Endometrial microvascular endothelial cells (primary cell): Measurements from ENCODE around the gene ARMC3. TPM values are rescaled to one million over a fixed set of nuclear protein-coding genes. Genes with fewer than 3 reads are reported as not detected.

Source experiments
- in situ Hi-C: cut with HindIII; loops from 2 replicates; pipeline ENCODE4 v1.10.0; 2017; ENCODE audit warnings: low sequenced_read_pairs, low pct_unique_long_range_greater_than_20kb; ENCODE audit errors: inconsistent ontology term
- total RNA-seq: library from RNA; depleted of rRNA; stranded (reverse); fragments of >200 nt; gene quantifications from one replicate; pipeline ENCODE4 v1.2.3, GENCODE V29; 2015; ENCODE audit errors: inconsistent ontology term

Gene ARMC3
- total RNA-seq, 1 donor from 2014 or later, result not detected

GRCh38 chr10:23024002-23024401 lies 96.1 kb downstream of the ARMC3 start:
- in situ Hi-C loops, result no loop called here

- in situ Hi-C loops, result no loop called here
These were observed 103.5 kb downstream of the ARMC3 start for GRCh38 chr10:23031318-23031717.

GRCh38 chr10:23034790-23035189 lies 106.9 kb downstream of the ARMC3 start:
- in situ Hi-C loops, result no loop called here

- in situ Hi-C loops, result no loop called here
These were observed 107.7 kb downstream of the ARMC3 start for GRCh38 chr10:23035569-23035968.

- in situ Hi-C loops, result no loop called here
These were observed 109.3 kb downstream of the ARMC3 start for GRCh38 chr10:23037152-23037551.

- in situ Hi-C loops, result no loop called here
These were observed 109.7 kb downstream of the ARMC3 start for GRCh38 chr10:23037561-23037960.

- in situ Hi-C loops, result no loop called here
These were observed 110.3 kb downstream of the ARMC3 start for GRCh38 chr10:23038172-23038571.

GRCh38 chr10:23040002-23040401 lies 112.1 kb downstream of the ARMC3 start:
- in situ Hi-C loops, result no loop called here

GRCh38 chr10:23046027-23046426 lies 118.2 kb downstream of the ARMC3 start:
- in situ Hi-C loops, result no loop called here

GRCh38 chr10:23047201-23048050 lies 119.6 kb downstream of the ARMC3 start:
- in situ Hi-C loops, result no loop called here

GRCh38 chr10:23048191-23048590 lies 120.3 kb downstream of the ARMC3 start:
- in situ Hi-C loops, result no loop called here

- in situ Hi-C loops, result no loop called here
These were observed 123.4 kb downstream of the ARMC3 start for GRCh38 chr10:23051278-23051677.

- in situ Hi-C loops, result no loop called here
These were observed 124.0 kb downstream of the ARMC3 start for GRCh38 chr10:23051855-23052331.

GRCh38 chr10:23053036-23053435 lies 125.2 kb downstream of the ARMC3 start:
- in situ Hi-C loops, result no loop called here

- in situ Hi-C loops, result no loop called here
These were observed 127.8 kb downstream of the ARMC3 start for GRCh38 chr10:23055424-23056185.

- in situ Hi-C loops, result no loop called here
These were observed 128.3 kb downstream of the ARMC3 start for GRCh38 chr10:23056186-23056579.

- in situ Hi-C loops, result no loop called here
These were observed 130.5 kb downstream of the ARMC3 start for GRCh38 chr10:23058366-23058765.

- in situ Hi-C loops, result no loop called here
These were observed 133.1 kb downstream of the ARMC3 start for GRCh38 chr10:23060918-23061317.

GRCh38 chr10:23063045-23063972 lies 135.5 kb downstream of the ARMC3 start:
- in situ Hi-C loops, result no loop called here
